Ovary (tissue), 3 donors: ENCODE measurements around the gene KCTD18.

Experiments
- CTCF ChIP-seq, 3 donors: fragments of 450-650 bp in 2 of 3; fragments of 200-600 bp in 1 of 3; IDR thresholded peaks; one replicate each; pipeline versions ENCODE4 v1.5.1 to v1.8.0; 2016 to 2022; ENCODE audit warnings: antibody characterized with exemption in 3 of 3, mild to moderate bottlenecking in 1 of 3
- EP300 ChIP-seq: sonication (generic); formaldehyde crosslinking; IDR thresholded peaks from one replicate; pipeline ENCODE4 v1.6.1; 2017; ENCODE audit warnings: antibody characterized with exemption
- donor health status: DM: no; HTN: no; CAD: no.

GRCh38 chr2:200455958-200456421, 53.9 kb downstream of the KCTD18 start:
- TF ChIP-seq CTCF (IDR thresholded peaks at IDR 0.05) (no peak), EP300 (no peak)
